H9 (cell line): ENCODE data around the gene PAOX. TPM values are rescaled to one million over a fixed set of nuclear protein-coding genes. Genes with fewer than 3 reads are reported as not detected.

Experiments
- DNase-seq: peaks from one replicate; pipeline ENCODE4 v3.0.0-alpha.2; 2017
- H2AFZ ChIP-seq: one replicate; pipeline ENCODE4 v1.6.1; 2013; ENCODE audit warnings: mild to moderate bottlenecking, low read length, control low read depth, moderate library complexity
- H2AK5ac ChIP-seq: 2 replicates; pipeline ENCODE4 v1.6.1; 2013; ENCODE audit warnings: low read length, control low read depth, mixed read lengths; ENCODE audit not compliant: insufficient read length
- H2BK120ac ChIP-seq: one replicate; pipeline ENCODE4 v1.6.1; 2013; ENCODE audit warnings: low read depth, mild to moderate bottlenecking, low read length, control low read depth, inconsistent platforms; ENCODE audit not compliant: poor library complexity, severe bottlenecking
- H2BK12ac ChIP-seq: 2 replicates; pipeline ENCODE4 v1.6.1; 2013; ENCODE audit warnings: low read length, control low read depth, mixed read lengths, low read depth; ENCODE audit not compliant: insufficient read length
- H2BK15ac ChIP-seq: 2 replicates; pipeline ENCODE4 v1.6.1; 2013; ENCODE audit warnings: low read depth, low read length, control low read depth
- H2BK20ac ChIP-seq: one replicate; pipeline ENCODE4 v1.6.1; 2013; ENCODE audit warnings: low read depth, mild to moderate bottlenecking, low read length, control low read depth, inconsistent platforms; ENCODE audit not compliant: poor library complexity, severe bottlenecking
- H2BK5ac ChIP-seq: 2 replicates; pipeline ENCODE4 v1.6.1; 2013; ENCODE audit warnings: low read length, control low read depth, mixed read lengths; ENCODE audit not compliant: insufficient read length
- H3K14ac ChIP-seq: 2 replicates; pipeline ENCODE4 v1.6.1; 2013; ENCODE audit warnings: low read length, control low read depth; ENCODE audit not compliant: insufficient read depth
- H3K18ac ChIP-seq: 2 replicates; pipeline ENCODE4 v1.6.1; 2013; ENCODE audit warnings: low read depth, mild to moderate bottlenecking, mixed read lengths, low read length, control low read depth; ENCODE audit not compliant: insufficient read length
- H3K23ac ChIP-seq: 2 replicates; pipeline ENCODE4 v1.6.1; 2013; ENCODE audit warnings: low read length, control low read depth, mixed read lengths, low read depth; ENCODE audit not compliant: insufficient read length
- H3K23me2 ChIP-seq: 2 replicates; pipeline ENCODE4 v1.6.1; 2013; ENCODE audit warnings: low read depth, mild to moderate bottlenecking, mixed read lengths, low read length, control low read depth; ENCODE audit not compliant: insufficient read length, poor library complexity, severe bottlenecking
- H3K27ac ChIP-seq: 2 replicates; pipeline ENCODE4 v1.5.1; 2013; ENCODE audit warnings: low read length, control low read depth, mixed read lengths, low read depth; ENCODE audit not compliant: insufficient read length
- H3K27me3 ChIP-seq: 2 replicates; pipeline ENCODE4 v1.6.1; 2013; ENCODE audit warnings: low read length, control low read depth, inconsistent platforms; ENCODE audit not compliant: insufficient read depth
- H3K4ac ChIP-seq: 2 replicates; pipeline ENCODE4 v1.6.1; 2013; ENCODE audit warnings: low read depth, mild to moderate bottlenecking, control low read depth, inconsistent platforms, low read length, moderate library complexity
- H3K4me1 ChIP-seq: 2 replicates; pipeline ENCODE4 v1.6.1; 2013; ENCODE audit warnings: low read length, control low read depth, inconsistent platforms; ENCODE audit not compliant: insufficient read depth
- H3K4me2 ChIP-seq: 2 replicates; pipeline ENCODE4 v1.6.1; 2013; ENCODE audit warnings: low read length, control low read depth, mixed read lengths; ENCODE audit not compliant: insufficient read length, insufficient read depth
- H3K56ac ChIP-seq: 2 replicates; pipeline ENCODE4 v1.6.1; 2013; ENCODE audit warnings: low read depth, mild to moderate bottlenecking, mixed read lengths, low read length, control low read depth; ENCODE audit not compliant: insufficient read length
- H3K79me1 ChIP-seq: 2 replicates; pipeline ENCODE4 v1.6.1; 2013; ENCODE audit warnings: low read depth, mild to moderate bottlenecking, moderate library complexity, low read length, control low read depth, inconsistent platforms; ENCODE audit not compliant: insufficient read depth, poor library complexity, severe bottlenecking
- H3K79me2 ChIP-seq: 2 replicates; pipeline ENCODE4 v1.6.1; 2013; ENCODE audit warnings: low read length, control low read depth, inconsistent platforms; ENCODE audit not compliant: insufficient read depth
- H3K9ac ChIP-seq: 2 replicates; pipeline ENCODE4 v1.6.1; 2013; ENCODE audit warnings: low read length, control low read depth, mixed read lengths; ENCODE audit not compliant: insufficient read length; ENCODE audit errors: extremely low read depth
- H3K9me3 ChIP-seq: one replicate; pipeline ENCODE4 v1.6.1; 2013; ENCODE audit warnings: low read depth, low read length, inconsistent platforms; ENCODE audit not compliant: control insufficient read depth
- H3T11ph ChIP-seq: one replicate; pipeline ENCODE4 v1.6.1; 2013; ENCODE audit warnings: mild to moderate bottlenecking, low read length, control low read depth, inconsistent platforms
- H4K20me1 ChIP-seq: one replicate; pipeline ENCODE4 v1.6.1; 2013; ENCODE audit not compliant: control insufficient read depth, insufficient read length, insufficient read depth
- H4K5ac ChIP-seq: 2 replicates; pipeline ENCODE4 v1.6.1; 2013; ENCODE audit warnings: low read depth, mild to moderate bottlenecking, mixed read lengths, low read length, control low read depth; ENCODE audit not compliant: insufficient read length
- H4K8ac ChIP-seq: replicated peaks from 2 replicates; pipeline ENCODE4 v1.6.1; 2013; ENCODE audit warnings: low read length, control low read depth, mixed read lengths, low read depth; ENCODE audit not compliant: insufficient read length
- H4K91ac ChIP-seq: 2 replicates; pipeline ENCODE4 v1.6.1; 2013; ENCODE audit warnings: low read depth, mild to moderate bottlenecking, moderate library complexity, mixed read lengths, low read length, control low read depth; ENCODE audit not compliant: insufficient read length
- H3K27ac Mint-ChIP-seq, 3 experiments: 2 replicates in 2 of 3; 3 replicates in 1 of 3; pipeline ENCODE4 v1.8.0; 2020 to 2021; ENCODE audit warnings: mixed read lengths in 3 of 3, mild to moderate bottlenecking in 1 of 3, moderate library complexity in 1 of 3
- H3K27me3 Mint-ChIP-seq: 2 replicates; pipeline ENCODE4 v1.8.0; 2021; ENCODE audit warnings: low read depth, mild to moderate bottlenecking, moderate library complexity, mixed read lengths
- H3K36me3 Mint-ChIP-seq, 3 experiments: 2 replicates in 2 of 3; 3 replicates in 1 of 3; pipeline ENCODE4 v1.8.0; 2020 to 2021; ENCODE audit warnings: low read depth in 3 of 3, mixed read lengths in 3 of 3; ENCODE audit not compliant: insufficient read depth in 1 of 3
- H3K4me1 Mint-ChIP-seq, 2 experiments: 2 replicates each; pipeline ENCODE4 v1.8.0; 2020; ENCODE audit warnings: mixed read lengths in 2 of 2
- H3K4me3 Mint-ChIP-seq, 2 experiments: 2 replicates in 1 of 2; 3 replicates in 1 of 2; pipeline ENCODE4 v1.8.0; 2020 to 2021; ENCODE audit warnings: mild to moderate bottlenecking in 2 of 2, mixed read lengths in 2 of 2, moderate library complexity in 1 of 2
- H3K9me3 Mint-ChIP-seq, 2 experiments: 2 replicates in 1 of 2; 3 replicates in 1 of 2; pipeline ENCODE4 v1.8.0; 2020; ENCODE audit warnings: mild to moderate bottlenecking in 2 of 2, mixed read lengths in 2 of 2, moderate library complexity in 1 of 2
- WGBS: extraction: QIAGEN DNeasy Blood & Tissue Kit; methylation state at CpG from one replicate; pipeline ENCODE4 v1.1.7; 2013; ENCODE audit warnings: missing lambda C conversion rate, low lambda C conversion rate, mixed read lengths; ENCODE audit not compliant: insufficient read length; ENCODE audit errors: extremely low coverage; 5-methylcytosine and 5-hydroxymethylcytosine counted together
- total RNA-seq: library from RNA; stranded (reverse); gene quantifications from 2 replicates; pipeline ENCODE4 v1.2.1, GENCODE V29; 2021
- TF ChIP-seq, protein P1 (sequence below): fragments of 200-600 bp; sonication (generic); conservative IDR thresholded peaks from 3 replicates; pipeline ENCODE4 v1.8.0; 2021; ENCODE audit warnings: antibody characterized with exemption, mild to moderate bottlenecking

PAOX gene
- total RNA-seq, 1 experiment from 2014 or later = 5.6 TPM

DNA sequence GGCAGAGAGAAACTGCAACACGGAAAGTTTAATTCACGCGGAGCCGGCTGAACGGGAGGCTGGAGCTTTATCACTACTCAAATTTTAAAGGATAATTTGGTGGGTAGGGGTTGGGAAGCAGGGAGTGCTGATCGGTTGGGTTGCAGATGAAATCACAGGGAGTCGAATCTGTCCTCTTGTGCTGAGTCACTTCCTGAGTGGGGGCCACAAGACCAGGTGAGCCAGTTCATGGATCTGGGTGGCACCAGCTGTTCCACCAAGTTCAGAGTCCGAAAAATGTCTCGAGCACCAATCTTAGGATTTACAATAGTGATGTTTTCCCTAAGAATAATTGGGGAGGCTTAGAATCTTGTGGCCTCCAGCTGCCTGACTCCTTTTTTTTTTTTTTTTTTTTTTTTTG is 35.5 kb upstream of the PAOX start:
- H2BK20ac ChIP-seq = no peak overlapping the region
- H2BK15ac ChIP-seq = no peak overlapping the region
- peaks cover 2% of the 10 kb centered on the region; the same call in 1 of the 2 replicates for H3K4me1 ChIP-seq
- H4K91ac ChIP-seq = no peak overlapping the region
- no peaks in the 10 kb centered on the region for H3K9me3 ChIP-seq
- TF ChIP-seq, protein P1, sequence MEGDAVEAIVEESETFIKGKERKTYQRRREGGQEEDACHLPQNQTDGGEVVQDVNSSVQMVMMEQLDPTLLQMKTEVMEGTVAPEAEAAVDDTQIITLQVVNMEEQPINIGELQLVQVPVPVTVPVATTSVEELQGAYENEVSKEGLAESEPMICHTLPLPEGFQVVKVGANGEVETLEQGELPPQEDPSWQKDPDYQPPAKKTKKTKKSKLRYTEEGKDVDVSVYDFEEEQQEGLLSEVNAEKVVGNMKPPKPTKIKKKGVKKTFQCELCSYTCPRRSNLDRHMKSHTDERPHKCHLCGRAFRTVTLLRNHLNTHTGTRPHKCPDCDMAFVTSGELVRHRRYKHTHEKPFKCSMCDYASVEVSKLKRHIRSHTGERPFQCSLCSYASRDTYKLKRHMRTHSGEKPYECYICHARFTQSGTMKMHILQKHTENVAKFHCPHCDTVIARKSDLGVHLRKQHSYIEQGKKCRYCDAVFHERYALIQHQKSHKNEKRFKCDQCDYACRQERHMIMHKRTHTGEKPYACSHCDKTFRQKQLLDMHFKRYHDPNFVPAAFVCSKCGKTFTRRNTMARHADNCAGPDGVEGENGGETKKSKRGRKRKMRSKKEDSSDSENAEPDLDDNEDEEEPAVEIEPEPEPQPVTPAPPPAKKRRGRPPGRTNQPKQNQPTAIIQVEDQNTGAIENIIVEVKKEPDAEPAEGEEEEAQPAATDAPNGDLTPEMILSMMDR = no peak
- H3K9ac ChIP-seq = no peak overlapping the region
- H3K56ac ChIP-seq = no peak overlapping the region
- H3K4me2 ChIP-seq = no peak overlapping the region
- H2AK5ac ChIP-seq = no peak overlapping the region
- no peaks in the 10 kb centered on the region for H3K79me1 ChIP-seq
- H2BK12ac ChIP-seq = no peak overlapping the region
- no CpG with 5 or more reads among the region's 9 CpGs for WGBS
- H2AFZ ChIP-seq = no peak overlapping the region
- no peak overlapping the region for H3K4me3 Mint-ChIP-seq
- H3K36me3 Mint-ChIP-seq = no peaks in the 10 kb centered on the region; a peak in 1 of 7 replicates
- no peak overlapping the region for H4K8ac ChIP-seq
- peaks cover 10 to 24% of the 10 kb centered on the region in 2 experiments for H3K4me1 Mint-ChIP-seq
- no peak overlapping the region for H2BK120ac ChIP-seq
- H3K23me2 ChIP-seq = no peaks in the 10 kb centered on the region
- H3K4ac ChIP-seq = no peak overlapping the region
- no peak for DNase-seq
- H3K9me3 Mint-ChIP-seq = no peaks in the 10 kb centered on the region; a peak in 1 of 5 replicates
- H3K23ac ChIP-seq = no peak overlapping the region
- H3K27ac ChIP-seq = no peak overlapping the region
- H4K5ac ChIP-seq = no peak overlapping the region
- no peaks in the 10 kb centered on the region; the same call in 1 of the 2 replicates for H3K27me3 ChIP-seq
- H3K79me2 ChIP-seq = no peaks in the 10 kb centered on the region
- no peak overlapping the region for H3K14ac ChIP-seq
- H3T11ph ChIP-seq = no peak overlapping the region
- 0 out of 7 replicates have a peak overlapping the region, but pooled peaks of 1 of the 3 experiments have one; percentile 12 for H3K27ac Mint-ChIP-seq
- no peak overlapping the region for H2BK5ac ChIP-seq
- no peak overlapping the region for H3K18ac ChIP-seq
- no peaks in the 10 kb centered on the region for H4K20me1 ChIP-seq
- H3K27me3 Mint-ChIP-seq = peaks cover 21% of the 10 kb centered on the region
